ENCODE results near the gene GVQW3. TPM values are rescaled to one million over a fixed set of nuclear protein-coding genes. Genes with fewer than 3 reads are reported as not detected.
"Not testable (repeated sequence)": the region's sequence is repeated elsewhere in the genome, so short reads cannot be mapped to it uniquely, and the experiment has no call there.

The GVQW3 gene
- total RNA-seq, 4 donors from 2014 or later: 0.42 to 1.5 (median 0.98) TPM

GRCh38 chr11:76397383-76397782 is 16.3 kb downstream of the GVQW3 start:
- no peak for DNase-seq (ENCODE audit: low spot score in 2 of 2)
- 94 to 98% methylated on average over 3 of the region's 3 CpGs for WGBS, 2 donors
- TF ChIP-seq POLR2A (IDR thresholded peaks at IDR 0.05): no peak
- no peak for TF ChIP-seq CTCF (IDR thresholded peaks at IDR 0.05)
- H3K4me3 ChIP-seq (ENCODE audit: low read depth, poor library complexity, severe bottlenecking): no peak overlapping the region
- intact Hi-C loops (cut with DNase I; ENCODE audit: low total_unique reads): no loop called here

- 94 to 97% methylated on average over 1 of the region's 1 CpG for WGBS, 2 donors
Observed at GRCh38 chr11:76400967-76401366, 19.8 kb downstream of the GVQW3 start.

GRCh38 chr11:76401484-76401883 is 20.4 kb downstream of the GVQW3 start:
- intact Hi-C loops (cut with DNase I; ENCODE audit: low total_unique reads); H3K4me3 ChIP-seq (ENCODE audit: low read depth, poor library complexity, severe bottlenecking); DNase-seq (ENCODE audit: low spot score in 2 of 2): not testable (repeated sequence)
- WGBS, 2 donors: 83 to 94% methylated on average over 8 of the region's 8 CpGs

More at GRCh38 chr11:76400967-76401366, 19.8 kb downstream of the GVQW3 start:
- no peak for TF ChIP-seq CTCF (IDR thresholded peaks at IDR 0.05)
- H3K4me3 ChIP-seq (ENCODE audit: low read depth, poor library complexity, severe bottlenecking): no peak overlapping the region
- intact Hi-C loops (cut with DNase I; ENCODE audit: low total_unique reads): no loop called here
- DNase-seq (ENCODE audit: low spot score in 2 of 2): no peak

- H3K4me3 ChIP-seq (ENCODE audit: low read depth, poor library complexity, severe bottlenecking): no peak overlapping the region
- TF ChIP-seq POLR2A (IDR thresholded peaks at IDR 0.05) (no peak), CTCF (IDR thresholded peaks at IDR 0.05) (no peak)
- intact Hi-C loops (cut with DNase I; ENCODE audit: low total_unique reads): no loop called here
- 93 to 94% methylated on average over 4 of the region's 4 CpGs for WGBS, 2 donors
- DNase-seq (ENCODE audit: low spot score in 2 of 2): no peak
Observed at GRCh38 chr11:76406359-76406758, 25.2 kb downstream of the GVQW3 start.

GRCh38 chr11:76408171-76408965 is 27.2 kb downstream of the GVQW3 start:
- WGBS, 2 donors: 62 to 69% methylated on average over 7 of the region's 7 CpGs
- H3K4me3 ChIP-seq (ENCODE audit: low read depth, poor library complexity, severe bottlenecking): no peak overlapping the region
- DNase-seq (ENCODE audit: low spot score in 2 of 2): no peak
- no peak for TF ChIP-seq CTCF (IDR thresholded peaks at IDR 0.05)
- no peak for TF ChIP-seq POLR2A (IDR thresholded peaks at IDR 0.05)
- intact Hi-C loops (cut with DNase I; ENCODE audit: low total_unique reads): no loop called here

GRCh38 chr11:76410851-76411357 is 29.8 kb downstream of the GVQW3 start:
- WGBS, 2 donors: 71 to 75% methylated on average over 10 of the region's 10 CpGs
- no peak for DNase-seq (ENCODE audit: low spot score in 2 of 2)
- H3K4me3 ChIP-seq (ENCODE audit: low read depth, poor library complexity, severe bottlenecking): no peak overlapping the region
- TF ChIP-seq CTCF (IDR thresholded peaks at IDR 0.05) (no peak), POLR2A (IDR thresholded peaks at IDR 0.05) (no peak)
- intact Hi-C loops (cut with DNase I; ENCODE audit: low total_unique reads): no loop called here

Measured in lower leg skin (tissue), 4 donors.